Subcutaneous adipose tissue (tissue), 4 donors: ENCODE data around the gene DYNLRB2. TPM values are rescaled to one million over a fixed set of nuclear protein-coding genes. Genes with fewer than 3 reads are reported as not detected.

Experiments
- total RNA-seq, 4 donors: library from RNA; depleted of rRNA; stranded (reverse); fragments of >200 nt; gene quantifications; one replicate each; pipeline ENCODE4 v1.1.0, GENCODE V29; 2016
- TF ChIP-seq, protein P1 (sequence below): fragments of 450-650 bp; IDR thresholded peaks from one replicate; pipeline ENCODE4 v1.5.1; 2016; ENCODE audit warnings: low read depth, mild to moderate bottlenecking, control low read depth, antibody characterized with exemption, moderate library complexity

DYNLRB2 gene
- total RNA-seq, 4 donors from 2014 or later = not detected

GRCh38 chr16:80526418-80527061 lies 14.3 kb upstream of the DYNLRB2 start:
- TF ChIP-seq, protein P1, sequence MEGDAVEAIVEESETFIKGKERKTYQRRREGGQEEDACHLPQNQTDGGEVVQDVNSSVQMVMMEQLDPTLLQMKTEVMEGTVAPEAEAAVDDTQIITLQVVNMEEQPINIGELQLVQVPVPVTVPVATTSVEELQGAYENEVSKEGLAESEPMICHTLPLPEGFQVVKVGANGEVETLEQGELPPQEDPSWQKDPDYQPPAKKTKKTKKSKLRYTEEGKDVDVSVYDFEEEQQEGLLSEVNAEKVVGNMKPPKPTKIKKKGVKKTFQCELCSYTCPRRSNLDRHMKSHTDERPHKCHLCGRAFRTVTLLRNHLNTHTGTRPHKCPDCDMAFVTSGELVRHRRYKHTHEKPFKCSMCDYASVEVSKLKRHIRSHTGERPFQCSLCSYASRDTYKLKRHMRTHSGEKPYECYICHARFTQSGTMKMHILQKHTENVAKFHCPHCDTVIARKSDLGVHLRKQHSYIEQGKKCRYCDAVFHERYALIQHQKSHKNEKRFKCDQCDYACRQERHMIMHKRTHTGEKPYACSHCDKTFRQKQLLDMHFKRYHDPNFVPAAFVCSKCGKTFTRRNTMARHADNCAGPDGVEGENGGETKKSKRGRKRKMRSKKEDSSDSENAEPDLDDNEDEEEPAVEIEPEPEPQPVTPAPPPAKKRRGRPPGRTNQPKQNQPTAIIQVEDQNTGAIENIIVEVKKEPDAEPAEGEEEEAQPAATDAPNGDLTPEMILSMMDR = no peak

- TF ChIP-seq, protein P1 = no peak
Measured at GRCh38 chr16:80527297-80527696, 13.5 kb upstream of the DYNLRB2 start.

- TF ChIP-seq, protein P1 = no peak
Measured at GRCh38 chr16:80530479-80530878, 10.3 kb upstream of the DYNLRB2 start.

DNA sequence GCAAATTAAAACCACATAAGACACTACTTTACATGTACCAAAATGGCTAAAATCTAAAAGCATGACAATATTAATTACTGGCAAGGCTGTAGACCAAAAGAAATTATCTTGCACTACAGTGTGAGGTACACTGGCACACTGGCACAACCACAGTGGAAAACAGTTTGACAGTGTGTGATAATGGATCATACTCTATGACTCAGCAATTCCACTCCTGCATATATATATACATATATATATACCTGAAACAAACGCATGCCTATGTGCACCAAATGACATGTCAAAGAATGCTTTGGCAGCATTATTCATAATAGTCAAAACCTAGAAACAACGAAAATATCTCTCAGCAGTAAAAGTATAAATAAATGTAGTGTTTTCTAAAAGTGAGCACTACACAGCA lies 4.6 kb upstream of the DYNLRB2 start:
- TF ChIP-seq, protein P1 = no peak

DNA sequence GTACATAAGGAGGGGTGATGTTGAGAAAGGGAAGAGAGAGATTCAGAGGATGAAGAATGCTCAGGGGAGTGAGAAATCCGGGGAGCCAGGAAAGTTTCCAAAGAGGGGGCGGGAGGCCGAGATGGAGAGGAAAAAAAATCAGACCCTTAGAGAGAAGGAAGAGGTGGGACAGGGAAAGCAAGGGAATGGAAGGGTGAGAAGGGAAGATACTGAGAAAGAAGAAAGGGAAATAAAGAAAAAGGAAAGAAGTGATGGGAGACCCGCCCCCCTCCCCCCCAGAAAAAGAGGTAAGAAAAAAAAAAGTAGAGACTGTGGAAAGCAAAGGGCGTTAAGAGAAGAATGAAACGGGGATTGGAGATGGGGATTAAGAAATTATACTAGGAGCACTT lies 507 bp downstream of the DYNLRB2 start:
- TF ChIP-seq, protein P1 = no peak

GRCh38 chr16:80543162-80543561 lies 2.4 kb downstream of the DYNLRB2 start:
- TF ChIP-seq, protein P1 = no peak

DNA sequence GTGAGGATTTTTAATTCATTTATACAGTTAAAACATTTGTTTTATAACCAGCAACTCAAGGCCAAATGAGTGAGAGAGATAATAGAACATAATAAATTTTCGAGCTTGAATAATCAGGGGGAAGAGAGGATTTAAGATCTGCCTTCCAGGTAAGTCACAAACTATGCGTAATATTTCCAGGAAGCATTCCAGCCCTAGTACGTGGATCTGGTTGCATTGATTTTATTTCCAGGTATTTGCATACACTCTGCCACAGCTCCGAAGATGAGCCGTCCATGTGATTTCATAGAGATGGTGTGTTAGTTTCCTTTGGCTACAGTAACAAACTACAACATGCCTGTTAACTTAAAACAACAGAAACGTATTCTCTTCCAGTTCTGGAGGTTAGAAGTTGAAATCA lies 3.5 kb downstream of the DYNLRB2 start:
- TF ChIP-seq, protein P1 = no peak
